GM21447 (cell line): Measurements from ENCODE around the gene PTPRE.

Source experiments
- ATAC-seq: cut with Tn5 transposase; IDR thresholded peaks from one replicate; pipeline ENCODE4 v1.9.1; 2021; ENCODE audit not compliant: unreplicated experiment

PTPRE gene

DNA sequence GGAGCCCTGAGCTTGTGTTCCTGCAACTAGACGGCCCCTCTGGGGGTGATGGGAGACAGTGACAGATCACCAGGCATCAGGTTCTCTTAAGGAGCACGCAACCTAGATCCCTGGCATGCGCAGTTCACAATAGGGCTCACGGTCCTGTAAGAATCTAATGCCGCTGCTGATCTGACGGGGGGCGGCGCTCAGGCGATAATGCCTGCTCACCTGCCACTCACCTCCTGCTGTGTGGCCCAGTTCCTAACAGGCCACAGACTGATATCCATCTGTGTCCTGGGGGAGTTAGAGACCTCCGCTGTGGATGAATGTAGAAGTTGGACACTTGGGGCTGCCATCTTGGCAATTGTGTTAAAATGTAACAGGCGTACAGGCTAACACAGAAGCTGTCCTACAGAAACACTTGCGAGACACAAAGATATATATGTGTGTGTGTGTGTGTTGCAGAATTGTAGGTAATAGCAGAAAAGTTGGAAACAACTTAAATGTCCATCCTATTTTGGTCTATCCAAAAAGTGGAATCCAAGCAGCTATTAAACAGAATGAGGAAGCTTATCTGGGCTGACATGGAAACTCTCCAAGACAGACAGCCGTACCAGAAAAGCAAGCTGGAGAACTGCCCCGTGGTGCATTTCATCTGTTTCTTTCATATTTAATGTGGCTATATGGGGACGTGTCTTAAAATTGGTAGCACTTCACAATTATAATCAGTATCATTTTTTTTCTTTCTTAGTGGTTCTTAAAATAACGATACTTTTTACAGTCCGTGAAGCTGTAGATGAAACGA is 136.5 kb downstream of the PTPRE start:
- no peak for ATAC-seq

DNA sequence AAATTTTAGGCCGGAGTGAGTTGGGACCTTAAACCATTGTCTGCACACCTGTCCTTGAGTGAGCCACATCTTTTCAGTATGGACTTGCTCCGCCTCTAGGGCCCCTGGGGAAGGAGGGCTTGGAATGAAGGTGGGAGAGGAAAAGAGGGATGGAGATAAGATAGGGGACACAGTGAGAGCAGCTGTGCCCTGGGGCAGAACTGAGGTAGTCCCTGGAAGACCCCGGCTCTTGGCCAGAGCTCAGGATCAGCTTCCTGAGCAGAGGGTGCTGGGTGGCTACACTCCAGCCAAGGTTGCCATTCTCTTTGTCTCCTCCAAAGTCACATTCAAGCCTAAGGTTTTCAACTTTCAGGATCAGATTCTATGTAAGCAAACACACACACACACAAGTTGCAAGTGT is 137.3 kb downstream of the PTPRE start:
- ATAC-seq = no peak

DNA sequence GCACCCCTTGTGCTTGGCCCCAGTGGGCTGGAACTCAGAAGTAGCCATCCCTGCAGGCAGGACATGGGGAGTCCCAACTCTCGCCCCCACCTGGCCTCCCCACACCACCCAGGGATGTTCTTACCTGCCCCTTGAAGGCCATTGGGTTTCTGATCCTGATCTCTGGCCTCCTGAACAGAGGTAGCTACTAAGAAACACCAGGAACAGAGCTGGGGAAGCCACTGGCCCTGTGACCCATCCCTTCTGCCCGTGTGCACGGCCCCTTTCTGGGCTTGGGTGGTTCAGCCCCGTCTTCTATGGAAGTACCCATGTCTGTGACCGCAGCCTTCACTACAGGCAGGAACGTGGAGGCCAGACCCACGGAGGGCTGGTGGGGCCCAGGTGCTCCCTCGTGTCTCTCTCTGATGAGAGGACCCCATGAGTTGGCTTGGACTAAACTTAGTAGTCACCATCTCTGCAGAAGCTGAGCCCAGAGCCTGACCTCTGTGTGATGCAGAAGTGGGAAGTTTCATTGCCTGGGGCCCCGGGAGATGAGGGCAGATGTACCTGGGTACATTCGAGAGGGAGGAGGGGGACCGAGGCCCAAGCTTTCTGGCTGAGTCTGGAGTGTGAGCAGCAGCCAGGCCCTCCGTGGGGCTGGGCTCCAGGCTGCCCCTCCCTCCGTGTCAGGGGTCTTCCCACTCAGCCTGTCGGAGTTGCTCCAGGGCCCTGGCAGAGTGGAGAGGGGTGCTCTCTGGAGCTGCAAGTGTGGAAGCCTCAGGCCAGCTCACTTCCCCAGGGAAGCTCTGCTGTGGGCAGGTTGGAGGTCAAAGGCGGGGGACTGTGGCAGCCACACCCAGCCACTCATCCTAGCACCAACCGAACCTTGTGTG is 138.3 kb downstream of the PTPRE start:
- no peak for ATAC-seq

DNA sequence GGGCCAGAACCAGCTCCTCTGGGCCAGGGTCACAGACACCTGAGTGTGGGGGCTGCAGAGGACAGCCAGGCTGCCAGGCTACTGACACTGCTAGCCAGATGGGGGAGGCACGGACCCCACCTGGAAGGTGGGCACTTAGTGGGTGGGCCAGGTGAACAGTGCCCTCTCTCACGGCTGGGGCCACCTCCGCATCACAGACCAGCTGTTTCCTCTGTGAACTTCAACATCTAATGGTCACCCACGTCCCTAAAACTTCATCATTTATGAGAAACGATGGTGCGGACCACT is 138.9 kb downstream of the PTPRE start:
- ATAC-seq = no peak

- ATAC-seq = no peak
Observed at GRCh38 chr10:128046156-128046952, 139.5 kb downstream of the PTPRE start.

DNA sequence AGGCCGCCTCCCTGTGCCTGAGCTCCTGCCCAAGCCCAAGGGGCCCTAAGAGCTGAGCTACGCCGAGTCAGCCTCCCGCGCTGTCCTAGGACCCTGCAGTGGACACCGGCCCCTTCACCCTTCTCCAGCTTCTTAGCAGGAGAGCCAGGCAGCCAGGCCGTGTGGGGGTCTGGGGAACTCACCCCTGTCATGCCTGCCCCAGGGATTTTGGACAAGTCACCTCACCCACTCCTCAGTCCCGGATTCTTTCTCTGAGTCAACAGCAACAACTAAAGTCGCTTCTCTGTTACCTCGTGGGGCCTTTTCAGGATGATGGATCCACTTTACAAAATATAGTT is 140.0 kb downstream of the PTPRE start:
- peak; percentile 3 for ATAC-seq

DNA sequence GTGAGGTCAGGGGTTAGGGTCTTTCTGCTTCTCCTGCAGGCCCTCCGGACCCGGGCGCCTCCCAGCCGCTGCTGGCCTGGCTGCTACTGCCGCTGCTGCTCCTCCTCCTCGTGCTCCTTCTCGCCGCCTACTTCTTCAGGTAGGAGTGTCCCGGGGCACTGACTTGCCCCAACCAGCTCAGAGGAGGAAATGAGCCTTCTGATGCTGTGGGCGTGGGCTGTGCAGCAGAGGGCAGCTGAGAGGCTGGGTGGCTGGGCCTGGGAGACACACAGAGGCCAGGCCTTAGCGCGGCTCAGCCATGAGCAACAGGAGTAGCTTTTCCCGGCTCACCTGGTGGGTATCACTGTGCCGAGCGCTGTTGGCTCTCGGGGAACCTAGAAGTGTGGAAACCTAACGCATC is 140.4 kb downstream of the PTPRE start:
- ATAC-seq = peak; percentile 97

DNA sequence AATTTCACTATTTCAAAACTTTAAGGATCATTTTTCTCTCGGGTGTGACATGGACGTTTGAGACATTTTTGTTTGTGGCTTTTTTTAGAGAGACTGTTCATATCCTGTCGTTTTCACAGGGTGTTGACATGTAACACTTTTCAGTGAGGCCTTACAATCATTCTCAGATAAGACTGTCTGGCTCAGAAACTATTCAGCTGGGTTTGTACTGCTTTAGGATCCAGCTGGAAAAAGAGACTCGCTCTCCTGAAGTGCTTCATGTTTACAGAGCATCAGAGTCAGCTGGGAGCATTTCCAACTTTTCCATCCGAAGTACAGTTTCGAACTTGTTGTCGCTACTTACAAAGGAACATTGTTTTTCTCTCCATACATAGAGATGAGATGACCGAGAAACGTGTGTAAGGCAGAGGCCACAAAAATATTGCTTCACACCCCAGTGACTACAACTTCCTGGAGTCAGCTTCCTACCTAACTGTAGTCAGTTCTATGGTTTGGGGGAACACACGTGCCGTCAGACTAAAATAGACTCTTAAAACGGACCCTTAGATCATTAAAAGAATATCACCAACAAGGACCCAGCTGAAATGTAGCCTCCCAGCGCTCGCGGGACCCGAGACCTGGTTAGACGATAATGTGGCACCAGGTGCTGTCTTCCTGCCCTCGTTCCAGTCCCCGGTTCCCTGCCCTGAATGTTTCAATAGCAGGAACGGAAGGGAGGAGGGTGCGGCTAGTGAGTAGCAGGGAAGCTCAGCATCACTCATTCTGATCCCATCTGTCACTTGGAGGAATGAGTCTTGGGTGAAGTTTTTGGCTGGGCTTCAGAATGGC is 141.3 kb downstream of the PTPRE start:
- ATAC-seq = peak; percentile 33

DNA sequence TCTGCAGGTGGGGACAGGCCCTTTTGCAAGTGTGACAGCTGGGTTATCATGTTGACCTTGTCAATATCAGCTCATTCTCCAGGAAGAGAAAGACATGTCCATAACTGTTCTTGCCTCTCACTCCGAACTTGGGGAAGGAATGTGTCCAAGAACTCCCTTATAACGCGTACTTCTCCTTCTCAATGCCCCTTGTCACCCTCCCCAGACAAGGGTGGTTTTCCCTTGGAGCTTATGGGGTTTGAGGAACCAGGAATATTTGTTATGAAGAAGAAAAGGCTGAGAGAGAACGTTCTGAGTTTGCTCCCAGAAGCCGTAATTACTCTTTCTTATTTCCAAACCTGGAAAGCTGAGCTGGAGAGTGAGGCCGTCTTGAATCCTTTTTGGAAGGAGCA is 141.9 kb downstream of the PTPRE start:
- ATAC-seq = no peak

GRCh38 chr10:128049226-128050120 is 142.6 kb downstream of the PTPRE start:
- ATAC-seq = no peak

DNA sequence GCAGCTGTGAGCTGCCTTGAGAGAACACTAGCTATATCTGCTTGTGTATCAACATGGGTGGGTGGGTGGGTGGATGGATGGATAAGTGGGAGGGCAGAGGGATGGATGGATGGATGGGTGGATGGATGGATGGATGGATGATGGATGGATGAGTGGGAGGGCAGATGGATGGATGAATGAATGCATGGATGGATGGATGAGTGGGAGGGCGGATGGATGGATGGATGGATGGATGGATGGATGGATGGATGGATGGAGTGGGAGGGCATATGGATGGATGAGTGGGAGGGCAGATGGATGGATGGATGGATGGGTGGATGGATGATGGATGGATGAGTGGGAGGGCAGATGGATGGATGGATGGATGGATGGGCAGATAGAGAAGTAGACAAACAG is 143.2 kb downstream of the PTPRE start:
- ATAC-seq = no peak

DNA sequence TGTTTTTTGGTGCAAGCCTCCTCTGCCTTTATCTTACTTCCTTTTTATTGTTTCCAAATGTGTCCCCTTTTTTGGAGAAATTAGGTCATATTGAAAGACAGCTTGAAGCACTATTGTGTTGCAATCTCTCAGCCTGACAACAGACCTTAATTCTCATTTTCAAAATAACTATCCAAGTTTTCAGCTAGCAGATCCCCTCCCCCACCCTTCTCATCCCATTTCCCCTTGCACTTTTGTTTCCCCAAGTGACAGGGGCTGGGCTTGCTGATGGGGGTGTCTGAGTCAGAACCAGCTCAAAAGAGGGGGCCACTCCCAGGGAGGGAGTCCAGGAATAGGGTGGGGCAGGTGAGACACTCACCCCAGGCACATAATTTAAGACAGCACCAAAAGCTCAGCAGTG is 144.0 kb downstream of the PTPRE start:
- ATAC-seq = no peak

DNA sequence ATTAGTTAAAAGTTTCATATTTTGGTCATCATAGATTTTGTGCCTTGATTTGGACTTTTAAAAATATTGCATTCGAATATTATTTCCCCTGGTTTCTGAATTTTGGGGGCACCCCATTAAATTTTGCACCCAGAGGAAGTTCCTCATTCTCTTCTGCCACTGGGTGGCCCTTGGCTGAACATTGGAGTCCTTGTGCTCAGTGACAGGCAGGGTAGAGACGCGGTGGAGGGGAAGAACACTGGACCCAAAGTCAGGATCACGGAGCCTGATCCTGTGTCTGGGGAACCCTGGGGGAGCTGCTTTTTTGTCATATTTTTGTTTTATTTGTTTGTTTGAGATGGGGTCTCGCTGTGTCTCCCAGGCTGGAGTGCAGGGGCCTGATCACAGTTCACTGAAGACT is 144.6 kb downstream of the PTPRE start:
- no peak for ATAC-seq

DNA sequence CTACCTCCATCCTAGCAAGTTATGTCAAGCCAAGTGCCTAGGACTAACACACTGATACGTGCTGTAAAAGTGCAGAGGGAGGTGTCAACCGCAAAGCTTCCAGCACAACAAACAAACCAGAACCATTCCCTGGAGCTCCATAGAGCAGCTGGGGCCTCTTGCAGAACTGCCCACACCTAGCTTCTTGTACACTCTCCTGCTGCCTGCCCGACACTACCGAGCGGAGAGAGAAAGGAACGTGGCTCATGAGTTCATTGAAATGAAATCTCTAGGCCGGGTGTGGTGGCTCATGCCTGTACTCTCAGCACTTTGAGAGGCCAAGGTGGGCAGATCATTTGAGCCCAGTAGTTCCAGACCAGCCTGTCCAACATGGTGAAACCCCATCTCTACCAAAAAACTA is 145.8 kb downstream of the PTPRE start:
- no peak for ATAC-seq

GRCh38 chr10:128053356-128053755 is 146.5 kb downstream of the PTPRE start:
- no peak for ATAC-seq

DNA sequence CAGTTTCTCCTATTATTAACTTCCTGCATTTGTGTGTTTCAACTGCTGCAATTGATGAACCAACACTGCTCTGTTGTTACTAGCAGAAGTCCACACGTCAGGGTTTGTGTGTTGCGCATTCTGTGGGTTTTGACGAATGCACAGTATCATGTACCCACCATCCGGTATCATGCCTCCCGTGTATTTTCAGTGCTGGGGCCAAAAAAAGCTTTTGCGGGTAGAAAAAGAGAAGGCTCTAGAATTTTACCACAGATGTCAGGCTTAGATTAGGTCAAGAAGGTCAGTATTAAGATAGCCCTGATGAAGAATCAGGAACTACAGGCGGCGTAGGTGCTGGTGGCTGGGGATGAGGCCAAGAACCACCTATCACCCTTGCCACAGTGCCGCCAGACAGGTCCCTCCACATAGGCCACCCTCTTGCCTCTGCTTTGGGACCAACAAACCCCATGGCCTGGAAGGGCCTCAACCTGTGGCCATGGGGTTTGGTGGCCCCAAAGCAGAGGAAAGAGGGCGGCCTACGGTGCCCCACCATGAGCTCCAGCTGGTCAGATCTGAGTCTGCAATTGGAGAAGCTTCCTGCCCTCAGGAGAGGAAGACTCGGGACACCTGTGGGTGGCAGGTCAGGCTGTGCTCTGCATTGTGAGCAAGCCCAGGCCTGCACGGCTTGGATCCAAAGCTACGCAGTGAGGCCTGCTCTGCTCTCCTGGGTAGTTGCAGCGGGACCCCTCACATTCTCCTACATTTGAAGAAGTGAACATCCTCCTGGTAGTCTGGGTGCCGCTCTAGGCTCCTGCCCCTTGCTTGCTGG is 147.5 kb downstream of the PTPRE start:
- no peak for ATAC-seq

DNA sequence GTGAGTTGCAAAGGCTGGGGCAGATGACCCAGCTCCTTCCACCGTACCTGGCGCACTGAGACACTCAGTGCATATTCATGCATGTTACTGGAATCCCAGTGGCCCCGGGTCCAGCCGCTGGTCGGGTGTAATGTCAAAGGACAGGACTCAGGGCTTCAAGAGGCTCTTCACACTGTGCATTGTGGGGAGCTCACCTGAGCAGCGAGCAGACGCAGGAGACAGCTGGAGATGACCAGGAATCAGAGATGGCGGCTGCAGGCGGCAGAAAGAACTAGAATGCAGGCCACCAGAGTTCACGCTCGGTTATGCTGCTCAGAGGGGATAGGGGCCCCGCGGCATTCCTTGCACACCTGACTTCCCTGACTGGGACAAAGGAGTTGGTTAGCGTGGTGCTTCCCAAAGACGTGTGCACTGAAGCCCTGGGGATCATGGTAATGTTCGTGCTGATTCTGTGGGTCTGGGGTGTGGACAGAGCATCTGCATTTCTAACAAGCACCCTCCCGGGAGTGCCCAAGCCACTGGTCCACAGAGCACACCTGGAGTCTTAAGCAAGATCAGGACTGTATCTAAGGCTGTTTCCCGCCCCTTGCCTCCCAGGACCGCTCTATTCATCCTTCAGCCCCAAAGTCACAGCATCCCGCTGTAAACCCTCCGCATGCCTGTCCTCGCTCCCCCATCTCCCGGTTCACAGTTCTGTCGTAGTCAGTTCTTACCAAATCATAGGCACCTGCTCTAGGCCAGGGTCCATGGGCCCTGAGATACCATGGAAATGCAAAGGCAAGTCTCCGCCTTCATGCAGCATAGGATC is 148.4 kb downstream of the PTPRE start:
- ATAC-seq = no peak

- ATAC-seq = no peak
Observed at GRCh38 chr10:128056303-128057050, 149.6 kb downstream of the PTPRE start.
